K562 (cell line): ENCODE data around the gene PDLIM7. TPM values are rescaled to one million over a fixed set of nuclear protein-coding genes. Genes with fewer than 3 reads are reported as not detected.

Experiments used
- ATAC-seq: fragments of 200-7000 bp; cut with Tn5 transposase; 3 replicates; pipeline ENCODE4 v1.9.1; 2020; ENCODE audit warnings: moderate library complexity
- BruUV-seq: library from RNA; stranded (reverse); fragments of 400-500 nt; replicated peaks from 2 replicates; lab custom pipeline; 2021; lab: Mats Ljungman, UMichigan
- CTCF ChIA-PET: fragments of 300-600 bp; formaldehyde crosslinking; extraction: SDS; loops from one replicate; lab custom pipeline; 2021; ENCODE audit warnings: low intra/inter-chr PET ratio; lab: Yijun Ruan, JAX
- POLR2A ChIA-PET: fragments of 300-600, 350-650 bp; sonication (Branson Sonifier 250); formaldehyde crosslinking; extraction: SDS; loops from one replicate; lab custom pipeline; 2021; ENCODE audit warnings: antibody characterized with exemption, inconsistent platforms; lab: Yijun Ruan, JAX
- DNase-seq, 4 experiments: peaks; one replicate each; pipeline versions ENCODE4 v3.0.0 to v3.0.0-alpha.2; 2011 to 2018; ENCODE audit warnings: low spot score in 3 of 4, mixed read lengths in 3 of 4; ENCODE audit errors: extremely low read depth in 1 of 4
- FAIRE-seq: peaks from 2 replicates; lab custom pipeline; 2011; peaks lifted over from hg19 to GRCh38; lab: Jason Lieb, UNC
- H2AFZ ChIP-seq: 2 replicates; pipeline ENCODE4 v1.6.0; 2011; ENCODE audit warnings: low read depth, low read length, control low read depth, inconsistent platforms
- H3K27ac ChIP-seq: fragments of 200-600 bp; 3 replicates; pipeline ENCODE4 v1.8.0; 2011; ENCODE audit warnings: low read depth, mild to moderate bottlenecking, control low read depth, inconsistent platforms, low read length, moderate library complexity, mixed read lengths; ENCODE audit errors: extremely low read depth
- H3K27me3 ChIP-seq, 2 experiments: fragments of 300-600 bp in 1 of 2; 2 replicates in 1 of 2; 3 replicates in 1 of 2; pipeline versions ENCODE4 v1.6.0 to v1.8.0; 2011; ENCODE audit warnings: inconsistent platforms in 2 of 2, low read length in 2 of 2, mild to moderate bottlenecking in 1 of 2, mixed read lengths in 1 of 2, moderate library complexity in 1 of 2; ENCODE audit not compliant: control insufficient read depth in 2 of 2, insufficient read depth in 2 of 2
- H3K36me3 ChIP-seq: fragments of 300-600 bp; 3 replicates; pipeline ENCODE4 v1.8.0; 2011; ENCODE audit warnings: mild to moderate bottlenecking, low read length, inconsistent platforms; ENCODE audit not compliant: control insufficient read depth, insufficient read depth
- H3K4me1 ChIP-seq, 2 experiments: fragments of 200-600 bp in 1 of 2; replicated peaks in 1 of 2; 2 replicates in 1 of 2; 3 replicates in 1 of 2; pipeline versions ENCODE4 v1.5.1 to v1.8.0; 2011; ENCODE audit warnings: inconsistent platforms in 2 of 2, low read length in 2 of 2, mild to moderate bottlenecking in 1 of 2, mixed read lengths in 1 of 2, moderate library complexity in 1 of 2; ENCODE audit not compliant: control insufficient read depth in 2 of 2, insufficient read depth in 2 of 2
- H3K4me2 ChIP-seq: 2 replicates; pipeline ENCODE4 v1.6.1; 2011; ENCODE audit warnings: low read length, control low read depth, inconsistent platforms, mixed read lengths; ENCODE audit not compliant: insufficient read depth
- H3K4me3 ChIP-seq: fragments of 200-600 bp; sonication (generic), shearing (Covaris generic); 2 replicates; pipeline ENCODE4 v1.5.1; 2016; ENCODE audit warnings: control low read depth, inconsistent platforms
- H3K79me2 ChIP-seq: fragments of 200-600 bp; 3 replicates; pipeline ENCODE4 v1.8.0; 2011; ENCODE audit warnings: low read length, inconsistent platforms; ENCODE audit not compliant: control insufficient read depth, insufficient read depth
- H3K9ac ChIP-seq, 2 experiments: 2 replicates each; pipeline versions ENCODE4 v1.6.0 to v1.6.1; 2011; ENCODE audit warnings: low read depth in 2 of 2, low read length in 2 of 2, control low read depth in 1 of 2, inconsistent platforms in 1 of 2, mild to moderate bottlenecking in 1 of 2, mixed read lengths in 1 of 2; ENCODE audit not compliant: insufficient read depth in 1 of 2
- H3K9me1 ChIP-seq: one replicate; pipeline ENCODE4 v1.6.0; 2011; ENCODE audit warnings: inconsistent platforms, mild to moderate bottlenecking, low read length, moderate library complexity; ENCODE audit not compliant: control insufficient read depth, insufficient read depth
- H3K9me3 ChIP-seq: replicated peaks from 2 replicates; pipeline ENCODE4 v1.5.1; 2011; ENCODE audit warnings: low read depth, low read length, inconsistent platforms; ENCODE audit not compliant: control insufficient read depth, insufficient read depth
- H4K20me1 ChIP-seq: replicated peaks from 2 replicates; pipeline ENCODE4 v1.6.1; 2011; ENCODE audit warnings: low read length, inconsistent platforms, mixed read lengths; ENCODE audit not compliant: control insufficient read depth, insufficient read depth
- PHF8 ChIP-seq: fragments of 200-600 bp; sonication (generic); IDR thresholded peaks from 2 replicates; pipeline ENCODE4 v1.6.1; 2012; ENCODE audit warnings: mixed run types, mild to moderate bottlenecking, inconsistent platforms, low read length, moderate library complexity, borderline replicate concordance
- TFAP4 ChIP-seq: sonication (generic); formaldehyde crosslinking; IDR thresholded peaks from 2 replicates; pipeline ENCODE4 v1.8.0; 2022; ENCODE audit warnings: missing genetic modification reagents, mild to moderate bottlenecking, moderate library complexity, borderline replicate concordance
- WGBS: fragments of 100-300 bp; shearing (Covaris generic); methylation state at CpG from one replicate; pipeline ENCODE4 v1.1.6; 2016; ENCODE audit warnings: low coverage, mixed read lengths; ENCODE audit not compliant: insufficient coverage; ENCODE audit errors: missing lambda C conversion rate; 5-methylcytosine and 5-hydroxymethylcytosine counted together
- in situ Hi-C: fragments of 300-500 bp; cut with MboI; formaldehyde crosslinking; loops from 4 replicates; pipeline ENCODE4 v1.15.0; 2018; ENCODE audit warnings: inconsistent platforms, mixed read lengths
- intact Hi-C: fragments of 100-400 bp; cut with micrococcal nuclease; formaldehyde crosslinking; loops from 2 replicates; pipeline ENCODE4 v1.14.2; 2022
- polyA plus RNA-seq, 8 experiments: library from polyadenylated mRNA; depleted of rRNA in 4 of 8; stranded (reverse) in 5 of 8; unstranded in 3 of 8; fragments of >200 nt; fragmentation: Nextera tagmentation in 2 of 8; fragmentation: Illumina TruSeq in 1 of 8; extraction: Ambion mirVana in 2 of 8; extraction: Trizol in 1 of 8; gene quantifications; 2 replicates each; pipeline versions ENCODE4 v1.2.1 to v1.2.3, GENCODE V29; 2011 to 2014; ENCODE audit warnings: inconsistent platforms in 1 of 8, missing spikeins in 1 of 8
- total RNA-seq, 7 experiments: library from RNA; depleted of rRNA in 6 of 7; stranded (reverse); fragments of >200 nt in 6 of 7; fragmentation: Illumina TruSeq in 2 of 7; extraction: Trizol in 2 of 7; gene quantifications; 2 replicates each; pipeline versions ENCODE4 v1.2.1 to v1.2.3, GENCODE V29; 2011 to 2021; ENCODE audit warnings: low replicate concordance in 1 of 7

The PDLIM7 gene
- total and polyA plus RNA-seq, 9 of the 15 experiments (the other 6 are each of a cell fraction or from before 2014, with no cell fraction given), result 2.1 to 124 (median 32.6) TPM

GRCh38 chr5:177512736-177513380 is 15.5 kb upstream of the PDLIM7 start:
- Histone ChIP-seq H3K9me1 (no peaks in the 10 kb centered on the region), H3K79me2 (peaks cover 47% of the 10 kb centered on the region), H3K4me1 (peaks cover 30 to 66% of the 10 kb centered on the region in 2 experiments), H3K9me3 (no peaks in the 10 kb centered on the region), H3K27ac (no peak overlapping the region), H3K4me3 (no peak overlapping the region), H3K4me2 (no peak overlapping the region), H3K27me3 (no peaks in the 10 kb centered on the region), H2AFZ (no peak overlapping the region), H3K9ac (no peak overlapping the region; a peak in 1 of 4 replicates), H3K36me3 (peaks cover 69% of the 10 kb centered on the region), H4K20me1 (no peaks in the 10 kb centered on the region)
- in situ Hi-C loops (no loop called here), intact Hi-C loops (no loop called here)
- ATAC-seq (no peak), DNase-seq (no peak), FAIRE-seq (no peak)
- ChIA-PET POLR2A (interaction anchor here (0.5 kb wide), 1 partner anchor 50 kb away, joined by 3 read pairs; no protein-coding TSS in a partner anchor), CTCF (no interaction called here)
- WGBS, result 92% methylated on average over 14 of the region's 16 CpGs
- TF ChIP-seq PHF8 (no peak), TFAP4 (CRISPR knock-in tag) (0 out of 2 replicates have a peak, but pooled peaks have one; percentile 27)
- no TSS peak for BruUV-seq
